Activated CD8-positive, alpha-beta memory T cell treated with anti-CD3 and anti-CD28 coated beads, Interleukin-2, amount 50 U/mL, for 24 hours (primary cell): ENCODE measurements around the gene METAP1D.
"Not testable (repeated sequence)": the region's sequence is repeated elsewhere in the genome, so short reads cannot be mapped to it uniquely, and the experiment has no call there.

Source experiments
- DNase-seq: peaks from one replicate; pipeline ENCODE4 v3.0.0-alpha.2; 2020; ENCODE audit errors: extremely low read depth

The METAP1D gene

GRCh38 chr2:172102391-172103359, 102.9 kb downstream of the METAP1D start, which contains the start of gene DLX2:
Gene DLX2 (minus strand): TSS chr2:172102900. CDS start chr2:172102538, 362 bp downstream.
- DNase-seq, result peak; percentile 51

GRCh38 chr2:172103471-172104272, 103.9 kb downstream of the METAP1D start:
- peak; percentile 44 for DNase-seq

GRCh38 chr2:172105471-172106107, 105.8 kb downstream of the METAP1D start:
- no peak for DNase-seq

GRCh38 chr2:172106108-172106961, 106.6 kb downstream of the METAP1D start:
- DNase-seq, result no peak

- DNase-seq, result no peak
Measured at GRCh38 chr2:172107690-172108586, 108.2 kb downstream of the METAP1D start.

- DNase-seq, result no peak
Measured at GRCh38 chr2:172108587-172108930, 108.8 kb downstream of the METAP1D start.

GRCh38 chr2:172109256-172109987, 109.7 kb downstream of the METAP1D start:
- DNase-seq, result no peak

GRCh38 chr2:172109988-172110811, 110.4 kb downstream of the METAP1D start:
- DNase-seq, result no peak

- no peak for DNase-seq
Measured at GRCh38 chr2:172113617-172114016, 113.9 kb downstream of the METAP1D start.

- DNase-seq, result not testable (repeated sequence)
Measured at GRCh38 chr2:172114176-172114575, 114.4 kb downstream of the METAP1D start.

- DNase-seq, result no peak
Measured at GRCh38 chr2:172114579-172114978, 114.8 kb downstream of the METAP1D start.

GRCh38 chr2:172116107-172116506, 116.4 kb downstream of the METAP1D start:
- DNase-seq, result no peak

GRCh38 chr2:172119089-172119488, 119.3 kb downstream of the METAP1D start:
- no peak for DNase-seq

- DNase-seq, result no peak
Measured at GRCh38 chr2:172120118-172120517, 120.4 kb downstream of the METAP1D start.

- DNase-seq, result no peak
Measured at GRCh38 chr2:172128484-172128883, 128.7 kb downstream of the METAP1D start.

GRCh38 chr2:172129404-172129803, 129.7 kb downstream of the METAP1D start:
- DNase-seq, result no peak
